Ovary (tissue), 3 donors: ENCODE measurements around the gene BUD31.

Source experiments
- EP300 ChIP-seq: sonication (generic); formaldehyde crosslinking; IDR thresholded peaks from one replicate; pipeline ENCODE4 v1.6.1; 2017; ENCODE audit warnings: antibody characterized with exemption
- POLR2A ChIP-seq: fragments of 450-650 bp; IDR thresholded peaks from one replicate; pipeline ENCODE4 v1.6.1; 2017; ENCODE audit warnings: antibody characterized with exemption, mild to moderate bottlenecking, moderate library complexity
- TF ChIP-seq, protein P1 (sequence below), 3 donors: fragments of 450-650 bp in 2 of 3; fragments of 200-600 bp in 1 of 3; IDR thresholded peaks; one replicate each; pipeline versions ENCODE4 v1.5.1 to v1.8.0; 2016 to 2022; ENCODE audit warnings: antibody characterized with exemption in 3 of 3, mild to moderate bottlenecking in 1 of 3
- donor health status: DM: no; HTN: no; CAD: no.

DNA sequence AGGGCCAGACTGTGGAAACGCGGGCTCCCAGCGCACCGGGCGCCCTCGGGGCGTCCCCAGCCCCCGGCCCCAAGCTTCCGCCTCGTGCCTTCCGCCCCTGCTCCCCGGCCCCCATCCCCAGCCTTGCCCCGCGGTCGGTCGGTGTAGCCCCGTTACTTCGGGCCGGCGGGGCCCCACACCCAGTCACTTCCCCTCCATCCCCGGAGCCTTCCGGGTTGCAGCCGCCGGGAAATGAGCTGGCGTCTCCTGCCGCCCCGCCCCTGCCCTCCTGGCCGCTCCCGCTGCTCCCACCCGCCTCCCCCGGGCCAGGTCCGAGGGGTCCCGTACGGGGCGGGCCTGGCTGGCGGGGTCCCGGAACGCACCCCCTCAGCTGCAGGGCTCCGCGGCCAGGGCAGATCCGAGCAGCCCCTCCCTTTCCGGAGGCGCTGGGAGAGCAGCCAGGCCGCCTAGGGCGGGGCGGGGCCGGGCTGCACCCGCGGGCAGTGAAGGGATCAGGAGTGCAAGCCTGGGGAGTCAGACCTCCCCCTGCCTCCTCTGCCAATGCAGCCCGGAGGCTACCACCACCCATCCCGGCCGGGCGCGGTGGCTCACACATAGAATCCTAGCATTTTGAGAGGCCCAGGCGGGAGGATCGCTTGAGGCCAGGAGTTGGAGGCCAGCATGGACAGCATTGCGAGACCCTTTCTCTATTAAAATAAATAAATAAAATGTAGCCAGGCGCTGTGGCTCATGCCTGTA lies 33.5 kb upstream of the BUD31 start:
- TF ChIP-seq, protein P1, sequence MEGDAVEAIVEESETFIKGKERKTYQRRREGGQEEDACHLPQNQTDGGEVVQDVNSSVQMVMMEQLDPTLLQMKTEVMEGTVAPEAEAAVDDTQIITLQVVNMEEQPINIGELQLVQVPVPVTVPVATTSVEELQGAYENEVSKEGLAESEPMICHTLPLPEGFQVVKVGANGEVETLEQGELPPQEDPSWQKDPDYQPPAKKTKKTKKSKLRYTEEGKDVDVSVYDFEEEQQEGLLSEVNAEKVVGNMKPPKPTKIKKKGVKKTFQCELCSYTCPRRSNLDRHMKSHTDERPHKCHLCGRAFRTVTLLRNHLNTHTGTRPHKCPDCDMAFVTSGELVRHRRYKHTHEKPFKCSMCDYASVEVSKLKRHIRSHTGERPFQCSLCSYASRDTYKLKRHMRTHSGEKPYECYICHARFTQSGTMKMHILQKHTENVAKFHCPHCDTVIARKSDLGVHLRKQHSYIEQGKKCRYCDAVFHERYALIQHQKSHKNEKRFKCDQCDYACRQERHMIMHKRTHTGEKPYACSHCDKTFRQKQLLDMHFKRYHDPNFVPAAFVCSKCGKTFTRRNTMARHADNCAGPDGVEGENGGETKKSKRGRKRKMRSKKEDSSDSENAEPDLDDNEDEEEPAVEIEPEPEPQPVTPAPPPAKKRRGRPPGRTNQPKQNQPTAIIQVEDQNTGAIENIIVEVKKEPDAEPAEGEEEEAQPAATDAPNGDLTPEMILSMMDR (IDR thresholded peaks at IDR 0.05), result no peak
- TF ChIP-seq POLR2A, result no peak
- no peak for TF ChIP-seq EP300
